GM18508 (cell line): ENCODE results near the gene MYBPC1.
"Not testable (repeated sequence)": the region's sequence is repeated elsewhere in the genome, so short reads cannot be mapped to it uniquely, and the experiment has no call there.

Experiments
- ATAC-seq: cut with Tn5 transposase; IDR thresholded peaks from one replicate; pipeline ENCODE4 v1.9.1; 2021; ENCODE audit warnings: moderate number of reproducible peaks; ENCODE audit not compliant: insufficient read depth, unreplicated experiment

MYBPC1 gene

GRCh38 chr12:101653030-101653429 is 58.3 kb downstream of the MYBPC1 start:
- ATAC-seq: no peak

GRCh38 chr12:101653503-101653902 is 58.7 kb downstream of the MYBPC1 start:
- ATAC-seq: no peak

- ATAC-seq: no peak
Observed at GRCh38 chr12:101654442-101654841, 59.7 kb downstream of the MYBPC1 start.

GRCh38 chr12:101655393-101655792 is 60.6 kb downstream of the MYBPC1 start:
- ATAC-seq: no peak

GRCh38 chr12:101660662-101661061 is 65.9 kb downstream of the MYBPC1 start:
- ATAC-seq: not testable (repeated sequence)

- no peak for ATAC-seq
Observed at GRCh38 chr12:101663298-101663697, 68.5 kb downstream of the MYBPC1 start.

GRCh38 chr12:101664992-101665391 is 70.2 kb downstream of the MYBPC1 start:
- ATAC-seq: no peak

GRCh38 chr12:101666052-101666728 is 71.4 kb downstream of the MYBPC1 start:
- no peak for ATAC-seq

- no peak for ATAC-seq
Observed at GRCh38 chr12:101667591-101667990, 72.8 kb downstream of the MYBPC1 start.

GRCh38 chr12:101670007-101670671 is 75.4 kb downstream of the MYBPC1 start:
- no peak for ATAC-seq

- ATAC-seq: peak; percentile 89
Observed at GRCh38 chr12:101671157-101671791, 76.5 kb downstream of the MYBPC1 start.

GRCh38 chr12:101671833-101672232 is 77.1 kb downstream of the MYBPC1 start:
- ATAC-seq: no peak

- no peak for ATAC-seq
Observed at GRCh38 chr12:101675555-101675954, 80.8 kb downstream of the MYBPC1 start.

GRCh38 chr12:101676497-101676896 is 81.7 kb downstream of the MYBPC1 start:
- not testable (repeated sequence) for ATAC-seq

- ATAC-seq: no peak
Observed at GRCh38 chr12:101678081-101678480, 83.3 kb downstream of the MYBPC1 start.

GRCh38 chr12:101680240-101680639 is 85.5 kb downstream of the MYBPC1 start:
- no peak for ATAC-seq

GRCh38 chr12:101680647-101681046 is 85.9 kb downstream of the MYBPC1 start:
- ATAC-seq: no peak

- not testable (repeated sequence) for ATAC-seq
Observed at GRCh38 chr12:101681627-101682026, 86.9 kb downstream of the MYBPC1 start.

- no peak for ATAC-seq
Observed at GRCh38 chr12:101685092-101685491, 90.3 kb downstream of the MYBPC1 start.

GRCh38 chr12:101686176-101686575 is 91.4 kb downstream of the MYBPC1 start:
- no peak for ATAC-seq

GRCh38 chr12:101690544-101691098 is 95.8 kb downstream of the MYBPC1 start:
- ATAC-seq: no peak
